AG04449 (cell line): ENCODE measurements around the gene CDKN2B-AS1.

Experiments
- CTCF ChIA-PET: fragments of 350-600 bp; formaldehyde crosslinking; extraction: SDS; loops from one replicate; lab custom pipeline; 2021; ENCODE audit warnings: antibody characterized with exemption; lab: Yijun Ruan, JAX
- POLR2A ChIA-PET: fragments of 400-600, 350-600 bp; formaldehyde crosslinking; extraction: SDS; loops from one replicate; lab custom pipeline; 2020; ENCODE audit warnings: antibody characterized with exemption, inconsistent platforms; lab: Yijun Ruan, JAX
- DNase-seq: peaks from one replicate; pipeline ENCODE4 v3.0.0-alpha.2; 2010; ENCODE audit warnings: low read depth, low spot score
- H3K4me3 ChIP-seq: 2 replicates; pipeline ENCODE4 v1.5.1; 2011; ENCODE audit warnings: low read depth, mild to moderate bottlenecking, control low read depth, low read length
- TF ChIP-seq, protein P1 (sequence below): IDR thresholded peaks from one replicate; pipeline ENCODE4 v1.5.1; 2011; ENCODE audit warnings: mild to moderate bottlenecking, moderate library complexity, low read length, control low read depth, inconsistent platforms; ENCODE audit not compliant: insufficient read depth; ENCODE audit errors: missing control alignments

The CDKN2B-AS1 gene

DNA sequence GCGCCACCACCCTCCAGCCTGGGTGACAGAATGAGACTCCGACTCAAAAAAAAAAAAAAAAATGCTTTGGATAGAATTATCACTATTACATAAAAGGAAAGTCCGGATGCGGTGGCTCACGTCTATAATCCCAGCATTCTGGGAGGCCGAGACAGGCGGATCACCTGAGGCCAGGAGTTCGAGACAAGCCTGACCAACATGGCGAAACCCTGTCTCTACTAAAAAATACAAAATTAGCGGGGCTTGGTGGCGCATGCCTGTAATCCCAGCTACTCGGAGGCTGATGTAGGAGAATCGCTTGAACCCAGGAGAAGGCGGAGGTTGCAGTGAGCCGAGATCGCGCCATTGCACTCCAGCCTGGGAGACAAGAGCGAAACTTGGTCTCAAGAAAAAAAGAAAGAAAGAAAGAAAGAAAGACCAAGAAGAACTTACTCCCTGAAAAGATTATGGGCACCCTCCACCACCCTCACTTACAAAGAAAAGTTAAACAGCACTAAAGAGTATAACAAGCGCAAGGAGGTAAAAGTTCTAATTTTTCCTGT, 18.2 kb upstream of the CDKN2B-AS1 start:
- no peak overlapping the region for H3K4me3 ChIP-seq
- DNase-seq, result no peak
- ChIA-PET POLR2A (no interaction called here), CTCF (interaction anchor here (1.2 to 1.9 kb wide), 5 partner anchors 10 to 259 kb away, joined by 3 to 5 read pairs (median 5); partner anchors contain the start of gene CDKN2B)
- TF ChIP-seq, protein P1, sequence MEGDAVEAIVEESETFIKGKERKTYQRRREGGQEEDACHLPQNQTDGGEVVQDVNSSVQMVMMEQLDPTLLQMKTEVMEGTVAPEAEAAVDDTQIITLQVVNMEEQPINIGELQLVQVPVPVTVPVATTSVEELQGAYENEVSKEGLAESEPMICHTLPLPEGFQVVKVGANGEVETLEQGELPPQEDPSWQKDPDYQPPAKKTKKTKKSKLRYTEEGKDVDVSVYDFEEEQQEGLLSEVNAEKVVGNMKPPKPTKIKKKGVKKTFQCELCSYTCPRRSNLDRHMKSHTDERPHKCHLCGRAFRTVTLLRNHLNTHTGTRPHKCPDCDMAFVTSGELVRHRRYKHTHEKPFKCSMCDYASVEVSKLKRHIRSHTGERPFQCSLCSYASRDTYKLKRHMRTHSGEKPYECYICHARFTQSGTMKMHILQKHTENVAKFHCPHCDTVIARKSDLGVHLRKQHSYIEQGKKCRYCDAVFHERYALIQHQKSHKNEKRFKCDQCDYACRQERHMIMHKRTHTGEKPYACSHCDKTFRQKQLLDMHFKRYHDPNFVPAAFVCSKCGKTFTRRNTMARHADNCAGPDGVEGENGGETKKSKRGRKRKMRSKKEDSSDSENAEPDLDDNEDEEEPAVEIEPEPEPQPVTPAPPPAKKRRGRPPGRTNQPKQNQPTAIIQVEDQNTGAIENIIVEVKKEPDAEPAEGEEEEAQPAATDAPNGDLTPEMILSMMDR, result no peak

DNA sequence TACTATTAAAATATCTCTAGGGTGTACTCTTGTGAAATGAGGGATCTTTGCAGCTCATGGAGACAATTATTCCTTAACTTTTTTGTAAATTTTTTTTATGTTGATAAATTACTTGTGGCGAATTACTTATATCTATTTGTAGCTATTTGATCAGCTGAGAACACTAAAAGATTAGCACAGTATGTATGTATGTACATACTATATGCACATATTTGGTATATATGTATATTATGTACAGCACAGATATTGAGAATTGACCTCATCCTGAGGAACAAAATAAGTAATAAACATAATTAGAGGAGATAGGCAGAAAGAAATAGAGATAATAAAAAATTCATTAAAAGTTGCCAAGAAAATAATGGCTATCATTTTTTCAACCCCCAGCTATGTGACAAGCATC, 12.2 kb upstream of the CDKN2B-AS1 start:
- H3K4me3 ChIP-seq, result no peak overlapping the region
- POLR2A ChIA-PET, result no interaction called here
- DNase-seq, result no peak
- CTCF ChIA-PET, result interaction anchor here (0.9 to 3.2 kb wide), 5 partner anchors 26 to 257 kb away, joined by 3 to 19 read pairs (median 3); partner anchors contain the start of gene CDKN2B
- TF ChIP-seq, protein P1, result no peak

DNA sequence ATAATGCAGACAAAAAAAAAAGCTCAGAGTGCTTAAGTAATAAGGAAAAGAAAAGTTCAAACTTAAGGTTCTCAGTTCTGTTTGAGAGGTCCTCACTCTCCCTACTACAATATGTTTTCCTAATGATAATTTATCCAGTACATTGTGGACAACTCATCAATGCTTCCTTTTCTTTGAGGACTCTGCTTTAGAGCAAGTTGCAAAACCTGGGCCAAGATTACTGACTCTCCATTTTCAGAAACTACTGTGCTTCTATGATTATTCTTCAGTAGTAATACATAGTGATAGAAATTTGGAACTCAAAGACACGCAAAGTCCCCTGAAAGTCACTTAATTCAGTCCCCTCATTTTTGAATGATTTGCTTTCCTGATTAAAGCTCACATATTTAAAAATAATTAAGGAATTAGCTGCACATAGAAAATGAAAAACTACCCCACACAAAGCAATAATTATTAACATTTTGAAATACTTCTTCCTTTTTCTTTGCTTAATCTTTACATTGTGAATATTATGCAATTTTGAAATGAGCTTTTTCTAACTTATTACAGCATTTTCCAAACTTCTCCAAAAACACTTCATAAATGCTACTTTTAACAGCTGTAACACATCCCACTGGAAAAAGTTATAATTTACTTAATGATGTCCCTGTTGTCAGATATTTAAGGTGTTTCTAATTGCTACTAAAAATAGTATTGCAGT, 11.6 kb upstream of the CDKN2B-AS1 start:
- no peak overlapping the region for H3K4me3 ChIP-seq
- DNase-seq, result no peak
- POLR2A ChIA-PET, result no interaction called here
- CTCF ChIA-PET, result interaction anchor here (0.8 to 3.2 kb wide), 9 partner anchors 10 to 587 kb away, joined by 3 to 19 read pairs (median 4); partner anchors contain the start of gene CDKN2B
- TF ChIP-seq, protein P1, result no peak

DNA sequence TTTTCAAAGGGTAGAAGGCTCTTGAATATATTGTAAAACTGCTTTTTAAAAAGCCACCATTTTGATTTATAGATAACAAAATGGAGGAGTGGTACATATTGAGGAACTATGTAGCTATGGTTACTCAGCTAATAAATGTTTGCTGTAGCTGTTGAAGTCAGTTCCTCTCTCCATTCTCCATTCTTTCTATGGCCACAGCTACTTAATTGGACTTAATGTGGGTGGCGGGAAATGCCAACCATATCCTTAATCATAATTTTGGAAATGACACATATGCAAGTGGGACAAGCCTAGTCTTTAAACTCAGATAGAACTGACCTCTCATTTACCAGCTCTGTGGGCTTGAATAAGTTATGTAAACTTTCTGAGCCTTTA, 11.0 kb upstream of the CDKN2B-AS1 start:
- ChIA-PET CTCF (interaction anchor here (0.8 to 1.8 kb wide), 7 partner anchors 10 to 588 kb away, joined by 3 to 7 read pairs (median 3); partner anchors contain the start of gene CDKN2B), POLR2A (no interaction called here)
- H3K4me3 ChIP-seq, result no peak overlapping the region
- no peak for DNase-seq
- TF ChIP-seq, protein P1, result no peak

DNA sequence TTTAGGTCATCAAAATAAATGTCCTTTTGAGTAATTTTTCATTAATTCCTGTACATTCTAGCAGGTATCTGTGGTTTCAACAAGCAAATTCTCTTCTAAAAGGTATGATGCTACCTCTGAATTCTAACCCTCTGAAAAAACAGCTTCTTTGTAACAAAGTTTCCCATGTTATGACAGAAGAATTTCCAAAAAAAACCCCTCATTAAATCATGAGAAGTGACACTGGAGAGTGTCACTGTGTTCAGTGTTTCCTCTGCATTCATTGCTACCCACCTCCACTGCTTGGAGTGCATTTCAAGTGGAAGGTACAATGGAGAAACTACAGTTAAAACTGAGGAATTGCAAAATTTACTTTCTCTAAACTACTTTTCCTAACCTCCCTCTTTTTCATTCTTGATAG, 10.5 kb upstream of the CDKN2B-AS1 start:
- H3K4me3 ChIP-seq, result no peak overlapping the region
- TF ChIP-seq, protein P1, result no peak
- ChIA-PET POLR2A (no interaction called here), CTCF (interaction anchor here (0.9 to 1.8 kb wide), 6 partner anchors 9 to 134 kb away, joined by 3 to 7 read pairs (median 4); partner anchors contain the start of gene CDKN2B)
- no peak for DNase-seq

DNA sequence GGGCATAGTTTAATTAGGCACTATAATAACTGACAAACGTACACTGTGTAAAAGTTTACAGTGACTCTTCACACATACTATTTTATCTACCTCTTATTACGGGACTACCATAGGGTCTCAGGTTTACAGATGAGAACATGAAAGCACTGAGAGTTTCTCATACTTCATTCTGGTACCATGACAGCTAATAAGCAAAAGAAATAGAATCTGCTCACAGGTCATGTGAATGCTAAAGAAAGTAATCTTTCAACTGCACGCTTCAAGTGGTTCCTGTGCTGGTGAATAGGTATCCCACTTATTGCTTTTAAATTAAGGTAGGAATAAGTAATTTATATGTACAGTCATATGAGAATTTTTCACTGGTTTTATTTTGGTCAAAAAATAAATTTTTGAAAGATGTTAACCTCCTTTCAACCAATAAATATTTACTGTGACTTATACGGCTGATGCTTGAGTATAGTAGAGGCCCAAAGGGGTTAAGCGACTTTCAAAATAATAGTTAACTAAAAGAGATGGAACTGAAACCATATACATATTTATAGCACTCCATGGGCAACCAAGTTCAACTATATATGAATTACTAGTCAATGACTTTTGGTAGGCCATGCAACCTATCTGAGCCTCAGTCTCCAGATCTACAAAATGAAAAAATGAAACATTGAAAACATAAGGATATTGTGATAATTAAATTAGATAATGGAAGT, 8.5 kb upstream of the CDKN2B-AS1 start:
- no peak for DNase-seq
- no peak overlapping the region for H3K4me3 ChIP-seq
- ChIA-PET CTCF (interaction anchor here (0.7 to 2.3 kb wide), 9 partner anchors 9 to 258 kb away, joined by 3 to 17 read pairs (median 4); partner anchors contain the start of genes CDKN2B and CDKN2B-AS1), POLR2A (interaction anchor here (1.8 kb wide), 1 partner anchor 22 kb away, joined by 10 read pairs; the partner anchor contains the start of gene CDKN2B)
- TF ChIP-seq, protein P1, result no peak
